Liver (tissue), 9 donors: ENCODE measurements around the gene TLE5. TPM values are rescaled to one million over a fixed set of nuclear protein-coding genes. Genes with fewer than 3 reads are reported as not detected.

Source experiments
- DNase-seq: peaks from one replicate; pipeline ENCODE4 v3.0.0-alpha.2; 2017; ENCODE audit warnings: low spot score
- H3K27ac ChIP-seq, 2 donors: one replicate each; pipeline ENCODE4 v1.7.0; 2013; ENCODE audit warnings: inconsistent platforms in 2 of 2, low read length in 2 of 2, control low read depth in 1 of 2, low read depth in 1 of 2, mild to moderate bottlenecking in 1 of 2
- H3K27me3 ChIP-seq, 4 donors: one replicate each; pipeline versions ENCODE4 v1.6.1 to v1.7.0; 2013; ENCODE audit warnings: low read length in 3 of 4, inconsistent platforms in 1 of 4, mild to moderate bottlenecking in 1 of 4, moderate library complexity in 1 of 4; ENCODE audit not compliant: control insufficient read depth in 4 of 4, insufficient read depth in 4 of 4
- H3K36me3 ChIP-seq, 4 donors: one replicate each; pipeline versions ENCODE4 v1.6.1 to v1.7.0; 2013; ENCODE audit warnings: low read length in 3 of 4, mild to moderate bottlenecking in 3 of 4, low read depth in 1 of 4, moderate library complexity in 1 of 4; ENCODE audit not compliant: control insufficient read depth in 4 of 4, insufficient read depth in 3 of 4
- H3K4me1 ChIP-seq, 4 donors: one replicate each; pipeline versions ENCODE4 v1.6.1 to v1.7.0; 2013; ENCODE audit warnings: low read length in 3 of 4, mild to moderate bottlenecking in 3 of 4, moderate library complexity in 1 of 4; ENCODE audit not compliant: control insufficient read depth in 4 of 4, insufficient read depth in 4 of 4
- H3K4me3 ChIP-seq, 3 donors: one replicate each; pipeline versions ENCODE4 v1.6.1 to v1.7.0; 2013; ENCODE audit warnings: low read length in 3 of 3, control low read depth in 1 of 3, low read depth in 1 of 3, mild to moderate bottlenecking in 1 of 3
- H3K9ac ChIP-seq, 2 donors: one replicate each; pipeline ENCODE4 v1.7.0; 2013; ENCODE audit warnings: low read length in 2 of 2, mild to moderate bottlenecking in 2 of 2, moderate library complexity in 2 of 2, control low read depth in 1 of 2, low read depth in 1 of 2
- H3K9me3 ChIP-seq, 4 donors: one replicate each; pipeline versions ENCODE4 v1.6.1 to v1.7.0; 2013; ENCODE audit warnings: low read length in 3 of 4; ENCODE audit not compliant: control insufficient read depth in 4 of 4
- ATF3 ChIP-seq: IDR thresholded peaks from 2 replicates; pipeline ENCODE4 v1.6.1; 2016; ENCODE audit warnings: antibody characterized with exemption
- EGR1 ChIP-seq, 2 donors: IDR thresholded peaks; 2 replicates each; pipeline ENCODE4 v1.6.1; 2016 to 2018; ENCODE audit warnings: antibody characterized with exemption in 2 of 2, low read depth in 2 of 2
- FOXA1 ChIP-seq: IDR thresholded peaks from 2 replicates; pipeline ENCODE4 v1.6.1; 2016; ENCODE audit warnings: antibody characterized with exemption
- GABPA ChIP-seq, 2 donors: IDR thresholded peaks in 1 of 2; conservative IDR thresholded peaks in 1 of 2; 2 replicates each; pipeline ENCODE4 v1.6.1; 2016; ENCODE audit warnings: antibody characterized with exemption in 2 of 2, mild to moderate bottlenecking in 1 of 2, moderate library complexity in 1 of 2
- HNF4A ChIP-seq, 2 donors: conservative IDR thresholded peaks; 2 replicates each; pipeline ENCODE4 v1.6.1; 2016; ENCODE audit warnings: antibody characterized with exemption in 2 of 2, mild to moderate bottlenecking in 2 of 2
- HNF4G ChIP-seq: IDR thresholded peaks from 2 replicates; pipeline ENCODE4 v1.6.1; 2016; ENCODE audit warnings: antibody characterized with exemption
- JUND ChIP-seq, 2 donors: IDR thresholded peaks; 2 replicates each; pipeline ENCODE4 v1.6.1; 2016; ENCODE audit warnings: antibody characterized with exemption in 2 of 2
- MAX ChIP-seq: IDR thresholded peaks from 2 replicates; pipeline ENCODE4 v1.6.1; 2016; ENCODE audit warnings: antibody characterized with exemption
- NR2F2 ChIP-seq: IDR thresholded peaks from 2 replicates; pipeline ENCODE4 v1.6.1; 2016; ENCODE audit warnings: antibody characterized with exemption
- RAD21 ChIP-seq, 2 donors: IDR thresholded peaks; 2 replicates each; pipeline ENCODE4 v1.6.1; 2016; ENCODE audit warnings: antibody characterized with exemption in 2 of 2, mild to moderate bottlenecking in 2 of 2
- REST ChIP-seq: IDR thresholded peaks from 2 replicates; pipeline ENCODE4 v1.6.1; 2016; ENCODE audit warnings: antibody characterized with exemption, mild to moderate bottlenecking
- RXRA ChIP-seq, 2 donors: IDR thresholded peaks; 2 replicates each; pipeline ENCODE4 v1.6.1; 2017 to 2018; ENCODE audit warnings: antibody characterized with exemption in 2 of 2, mild to moderate bottlenecking in 1 of 2
- SP1 ChIP-seq: IDR thresholded peaks from 2 replicates; pipeline ENCODE4 v1.6.1; 2018; ENCODE audit warnings: antibody characterized with exemption, mild to moderate bottlenecking
- WGBS: extraction: QIAGEN DNeasy Blood & Tissue Kit; methylation state at CpG from one replicate; pipeline ENCODE4 v1.1.7; 2013; 5-methylcytosine and 5-hydroxymethylcytosine counted together
- polyA plus RNA-seq, 2 donors: library from polyadenylated mRNA; stranded (reverse) in 1 of 2; unstranded in 1 of 2; fragments of 200-250 nt in 1 of 2; fragments of >200 nt in 1 of 2; fragmentation: Nextera tagmentation in 1 of 2; extraction: Ambion mirVana in 1 of 2; gene quantifications; one replicate each; pipeline versions ENCODE4 v1.2.1 to v1.2.3, GENCODE V29; 2013 to 2015
- total RNA-seq, 2 donors: library from RNA; depleted of rRNA; stranded (reverse); fragments of >200 nt; gene quantifications; one replicate each; pipeline ENCODE4 v1.2.3, GENCODE V29; 2014
- TF ChIP-seq, protein P1 (sequence below): IDR thresholded peaks from 2 replicates; pipeline ENCODE4 v1.6.1; 2016; ENCODE audit warnings: antibody characterized with exemption
- TF ChIP-seq, protein P2 (sequence below): fragments of 150-350 bp; IDR thresholded peaks from 2 replicates; pipeline ENCODE4 v1.5.1; 2017; ENCODE audit warnings: improper control_type of control experiment, low read depth, low read length; ENCODE audit not compliant: missing input control
- donor health status: healthy.
- donor health status: healthy.
- donor health status: healthy.
- donor health status: healthy.
- donor health status: healthy.

The TLE5 gene
- total and polyA plus RNA-seq, 4 donors, result 47.2 to 166 (median 54.9) TPM

DNA sequence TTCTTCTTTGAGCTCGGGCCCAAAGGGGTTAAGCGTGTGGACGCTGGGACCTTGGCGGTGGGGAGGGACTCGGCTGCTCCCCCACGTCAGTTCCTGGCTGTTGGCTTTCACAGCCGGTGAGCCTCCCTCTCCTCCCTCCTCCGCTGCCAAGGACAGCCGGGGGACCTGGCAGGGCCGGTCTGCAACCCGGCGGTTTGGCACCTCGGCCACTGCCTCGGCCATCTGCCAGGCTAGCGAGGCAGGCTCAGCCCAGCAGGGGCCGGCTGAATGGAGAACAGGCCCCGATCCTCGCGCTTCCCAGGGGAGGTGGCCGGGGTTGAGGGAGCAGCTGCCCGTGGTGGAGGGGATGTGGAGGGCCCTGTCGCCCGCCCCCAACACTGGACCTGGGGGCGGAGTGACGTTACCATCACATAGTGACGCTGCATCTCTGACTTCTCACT is 5.0 kb downstream of the TLE5 start:
- no peak for DNase-seq

DNA sequence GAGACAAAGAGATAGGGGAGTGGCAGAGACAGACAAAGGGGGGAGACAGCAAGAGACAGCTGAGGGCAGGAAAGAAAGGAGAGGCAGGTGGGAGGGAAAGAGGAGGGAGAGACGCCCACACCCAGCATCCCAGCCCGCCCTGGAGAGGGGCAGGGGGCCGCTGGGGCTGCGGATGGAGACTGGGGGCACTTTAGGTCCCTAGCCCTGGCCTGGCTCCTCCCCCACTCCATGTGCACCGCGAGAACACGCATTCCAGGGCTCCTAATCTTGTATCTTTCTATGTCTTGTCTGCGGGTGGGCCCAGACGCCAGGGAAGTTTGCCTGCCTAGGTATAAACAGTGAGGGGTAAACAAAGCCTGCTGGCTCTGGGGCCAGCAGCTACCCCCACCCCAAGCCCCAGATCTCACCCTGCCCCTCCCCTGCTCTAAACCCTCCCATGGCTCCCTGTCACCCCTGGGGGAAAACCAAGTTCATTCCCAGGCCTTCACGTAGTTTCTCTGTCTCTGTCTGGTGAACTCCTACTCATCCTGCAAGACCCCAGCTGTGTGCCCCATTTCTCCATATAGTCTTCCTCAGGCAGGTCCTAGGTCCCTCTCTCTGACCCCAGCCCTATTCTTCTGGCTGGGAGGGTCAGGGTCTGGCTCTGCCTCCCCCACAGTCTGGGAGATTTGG is 5.7 kb downstream of the TLE5 start:
- no peaks in the 10 kb centered on the region for H3K27me3 ChIP-seq
- peaks cover 7 to 33% (median 15%) of the 10 kb centered on the region in 4 donors for H3K36me3 ChIP-seq
- no peak overlapping the region for H3K9ac ChIP-seq
- no peaks in the 10 kb centered on the region for H3K9me3 ChIP-seq
- peak overlapping the region in 1 of 2 donors; percentile 54 for H3K27ac ChIP-seq
- H3K4me1 ChIP-seq, result peaks cover 9 to 35% (median 24%) of the 10 kb centered on the region in 4 donors
- H3K4me3 ChIP-seq, result no peak overlapping the region
- DNase-seq, result no peak
- WGBS, result 75% methylated on average over 10 of the region's 10 CpGs
- TF ChIP-seq EGR1 (IDR thresholded peaks at IDR 0.05; ENCODE audit: low read depth in 2 of 2), result no peak
- TF ChIP-seq, protein P1, sequence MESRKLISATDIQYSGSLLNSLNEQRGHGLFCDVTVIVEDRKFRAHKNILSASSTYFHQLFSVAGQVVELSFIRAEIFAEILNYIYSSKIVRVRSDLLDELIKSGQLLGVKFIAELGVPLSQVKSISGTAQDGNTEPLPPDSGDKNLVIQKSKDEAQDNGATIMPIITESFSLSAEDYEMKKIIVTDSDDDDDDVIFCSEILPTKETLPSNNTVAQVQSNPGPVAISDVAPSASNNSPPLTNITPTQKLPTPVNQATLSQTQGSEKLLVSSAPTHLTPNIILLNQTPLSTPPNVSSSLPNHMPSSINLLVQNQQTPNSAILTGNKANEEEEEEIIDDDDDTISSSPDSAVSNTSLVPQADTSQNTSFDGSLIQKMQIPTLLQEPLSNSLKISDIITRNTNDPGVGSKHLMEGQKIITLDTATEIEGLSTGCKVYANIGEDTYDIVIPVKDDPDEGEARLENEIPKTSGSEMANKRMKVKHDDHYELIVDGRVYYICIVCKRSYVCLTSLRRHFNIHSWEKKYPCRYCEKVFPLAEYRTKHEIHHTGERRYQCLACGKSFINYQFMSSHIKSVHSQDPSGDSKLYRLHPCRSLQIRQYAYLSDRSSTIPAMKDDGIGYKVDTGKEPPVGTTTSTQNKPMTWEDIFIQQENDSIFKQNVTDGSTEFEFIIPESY, result no peak
- TF ChIP-seq ATF3, result no peak
- no peak for TF ChIP-seq SP1
- TF ChIP-seq RXRA (IDR thresholded peaks at IDR 0.05), result no peak
- TF ChIP-seq MAX, result no peak
- no peak for TF ChIP-seq FOXA1
- no peak for TF ChIP-seq HNF4G
- TF ChIP-seq HNF4A (conservative IDR thresholded peaks at IDR 0.05), result no peak
- TF ChIP-seq NR2F2, result no peak

More for the DNA sequence above, 5.0 kb downstream of the TLE5 start:
- Histone ChIP-seq H3K4me3 (no peak overlapping the region), H3K4me1 (peaks cover 9 to 35% (median 24%) of the 10 kb centered on the region in 4 donors), H3K9me3 (no peaks in the 10 kb centered on the region), H3K36me3 (peaks cover 7 to 33% (median 15%) of the 10 kb centered on the region in 4 donors), H3K27ac (peak overlapping the region; percentile 43 to 54), H3K27me3 (no peaks in the 10 kb centered on the region), H3K9ac (no peak overlapping the region)
- TF ChIP-seq JUND (IDR thresholded peaks at IDR 0.05) (no peak), REST (peak; percentile 45), HNF4G (no peak), GABPA (IDR thresholded peaks at IDR 0.05 in 1 of 2, conservative IDR thresholded peaks at IDR 0.05 in 1 of 2) (peak in 1 of 2 donors; percentile 43), RAD21 (IDR thresholded peaks at IDR 0.05) (peak in 1 of 2 donors; percentile 59), SP1 (peak; percentile 52), RXRA (IDR thresholded peaks at IDR 0.05) (peak; percentile 18 to 50)
- TF ChIP-seq, protein P2, sequence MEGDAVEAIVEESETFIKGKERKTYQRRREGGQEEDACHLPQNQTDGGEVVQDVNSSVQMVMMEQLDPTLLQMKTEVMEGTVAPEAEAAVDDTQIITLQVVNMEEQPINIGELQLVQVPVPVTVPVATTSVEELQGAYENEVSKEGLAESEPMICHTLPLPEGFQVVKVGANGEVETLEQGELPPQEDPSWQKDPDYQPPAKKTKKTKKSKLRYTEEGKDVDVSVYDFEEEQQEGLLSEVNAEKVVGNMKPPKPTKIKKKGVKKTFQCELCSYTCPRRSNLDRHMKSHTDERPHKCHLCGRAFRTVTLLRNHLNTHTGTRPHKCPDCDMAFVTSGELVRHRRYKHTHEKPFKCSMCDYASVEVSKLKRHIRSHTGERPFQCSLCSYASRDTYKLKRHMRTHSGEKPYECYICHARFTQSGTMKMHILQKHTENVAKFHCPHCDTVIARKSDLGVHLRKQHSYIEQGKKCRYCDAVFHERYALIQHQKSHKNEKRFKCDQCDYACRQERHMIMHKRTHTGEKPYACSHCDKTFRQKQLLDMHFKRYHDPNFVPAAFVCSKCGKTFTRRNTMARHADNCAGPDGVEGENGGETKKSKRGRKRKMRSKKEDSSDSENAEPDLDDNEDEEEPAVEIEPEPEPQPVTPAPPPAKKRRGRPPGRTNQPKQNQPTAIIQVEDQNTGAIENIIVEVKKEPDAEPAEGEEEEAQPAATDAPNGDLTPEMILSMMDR, result peak; percentile 19
- 23% methylated on average over 26 of the region's 26 CpGs for WGBS
